GM12873 (cell line): ENCODE measurements around the gene IDUA.

Source experiments
- CTCF ChIP-seq: IDR thresholded peaks from 2 replicates; pipeline ENCODE4 v1.5.1; 2012; ENCODE audit warnings: low read depth, mild to moderate bottlenecking, moderate library complexity, low read length, control low read depth; ENCODE audit not compliant: insufficient read depth; ENCODE audit errors: missing control alignments

The IDUA gene

GRCh38 chr4:1014291-1015167 is 27.7 kb downstream of the IDUA start:
- no peak for TF ChIP-seq CTCF

DNA sequence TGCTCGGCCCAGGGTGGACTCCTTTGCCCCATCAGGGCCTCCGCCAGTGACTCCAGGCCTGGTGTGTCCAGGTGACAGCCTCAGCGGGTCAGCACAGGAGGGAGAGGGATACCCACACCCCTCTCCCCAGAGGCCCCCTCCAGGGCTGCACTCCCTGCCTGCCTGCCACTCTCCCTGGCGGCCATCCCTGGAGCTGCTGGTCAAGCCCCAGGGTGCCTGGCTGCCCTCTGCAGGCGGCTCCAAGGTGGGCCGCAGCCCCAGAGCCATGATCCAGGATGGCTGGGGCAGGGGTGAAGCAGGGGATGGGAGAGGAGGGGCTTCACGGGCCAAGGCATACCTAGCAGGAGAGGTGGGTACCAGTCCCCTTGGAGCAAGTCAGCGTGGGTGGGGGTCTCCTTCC is 28.3 kb downstream of the IDUA start:
- TF ChIP-seq CTCF, result no peak

DNA sequence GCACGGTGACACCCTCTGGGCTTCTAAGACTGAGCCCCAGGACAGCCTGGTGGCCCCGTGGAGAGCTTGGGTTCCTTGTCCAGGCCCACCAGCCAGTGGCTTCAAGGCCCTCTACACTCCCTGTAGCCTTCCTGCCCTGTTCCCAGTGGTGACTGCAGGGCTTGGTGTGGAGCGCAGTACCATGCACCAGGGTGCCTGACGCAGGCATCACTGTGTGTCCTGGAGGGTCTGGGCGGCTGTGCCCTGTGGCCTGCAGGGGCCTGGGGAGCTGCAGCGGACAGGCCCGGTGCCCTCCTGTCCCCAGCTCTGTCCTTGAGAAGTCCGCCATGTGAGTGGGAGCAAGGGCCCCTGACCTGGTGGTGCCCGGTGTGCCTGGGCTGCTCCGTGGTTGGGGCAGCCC is 28.9 kb downstream of the IDUA start:
- TF ChIP-seq CTCF, result no peak

GRCh38 chr4:1017211-1017610 is 30.4 kb downstream of the IDUA start:
- TF ChIP-seq CTCF, result no peak

DNA sequence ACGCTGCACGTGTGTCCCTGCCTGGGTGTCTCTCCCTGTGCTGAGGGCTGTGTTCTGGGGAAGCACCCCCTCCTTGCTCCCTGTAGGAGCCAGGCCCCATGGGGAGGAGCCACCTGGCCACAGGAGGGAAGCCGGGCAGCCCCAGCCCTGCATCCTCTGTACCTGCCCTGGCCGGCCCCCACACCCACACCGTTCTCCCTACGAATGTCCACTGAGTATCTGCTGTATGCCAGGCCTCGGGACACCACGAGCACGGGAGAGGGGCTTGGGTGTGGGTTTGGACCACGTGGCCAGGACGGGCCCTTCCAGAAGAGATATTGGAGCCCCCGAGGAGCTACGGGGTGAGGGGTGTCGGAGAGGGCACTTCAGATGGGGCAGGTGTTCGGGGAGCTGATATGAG is 30.9 kb downstream of the IDUA start:
- TF ChIP-seq CTCF, result no peak

DNA sequence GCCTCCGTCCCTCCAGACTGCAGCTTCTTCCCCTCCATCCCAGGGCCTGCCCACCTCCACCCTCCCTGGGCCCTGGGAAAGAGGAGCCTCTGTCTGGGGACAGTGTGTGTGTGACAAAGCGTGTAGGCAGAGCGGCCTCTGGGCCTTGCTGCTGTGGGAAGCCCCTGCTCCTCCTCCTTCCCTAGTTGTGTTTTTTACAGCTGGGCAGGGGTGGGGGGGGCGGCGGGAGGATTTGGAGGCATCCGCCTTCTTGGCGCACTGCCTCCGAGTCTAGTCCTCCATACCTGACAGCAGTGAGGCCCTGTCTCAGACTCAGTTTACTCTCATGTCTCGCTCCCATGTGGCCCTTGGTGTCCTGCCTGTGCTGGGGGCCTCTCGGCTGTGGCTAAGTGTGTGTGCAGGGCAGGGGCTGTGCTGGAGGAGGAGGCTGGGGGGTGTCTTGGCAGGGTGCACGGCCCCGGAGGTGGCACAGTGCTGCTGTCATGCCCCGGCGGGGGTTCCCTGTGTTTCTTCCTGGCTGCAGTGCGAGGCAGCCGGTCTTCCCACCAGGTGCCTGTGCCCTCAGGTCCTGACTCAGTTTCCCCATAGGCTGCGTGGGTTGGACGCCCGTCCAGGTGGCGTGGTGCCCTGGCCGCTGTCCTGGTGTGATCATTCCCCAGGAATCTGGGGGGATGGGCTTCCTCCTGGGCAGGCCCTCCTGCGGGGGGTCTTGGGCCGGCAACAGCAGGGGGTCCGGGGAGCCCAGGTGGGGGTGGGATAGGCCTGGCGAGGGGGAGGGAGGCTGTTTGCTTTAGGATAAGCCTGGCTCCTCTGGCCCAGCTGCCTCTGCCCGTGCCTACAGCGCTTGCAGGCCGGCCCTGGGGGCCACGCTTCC is 31.5 kb downstream of the IDUA start:
- TF ChIP-seq CTCF, result no peak

DNA sequence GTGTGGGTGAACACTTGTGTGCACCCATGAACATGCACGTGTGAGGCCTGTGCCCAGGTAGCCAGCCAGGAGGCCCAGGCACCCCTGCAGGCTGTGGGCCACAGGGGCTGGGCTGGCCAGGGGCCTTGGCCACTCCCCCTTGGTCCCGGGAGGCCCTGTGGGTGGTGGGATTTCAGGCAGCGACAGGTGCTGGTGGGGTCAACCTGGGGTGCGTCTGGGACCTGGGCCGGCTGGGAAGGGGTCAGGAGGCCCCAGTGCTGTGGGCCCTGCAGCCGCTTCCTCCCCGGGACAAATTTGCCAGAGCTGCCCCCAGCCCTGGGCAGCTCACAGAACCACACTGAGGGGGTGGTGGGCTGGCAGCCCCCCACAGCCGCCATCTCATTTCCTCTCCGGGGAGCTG is 32.5 kb downstream of the IDUA start:
- no peak for TF ChIP-seq CTCF
